AG09319 (cell line): ENCODE data around the gene UBA5.
"Not testable (repeated sequence)": the region's sequence is repeated elsewhere in the genome, so short reads cannot be mapped to it uniquely, and the experiment has no call there.

Experiments used
- DNase-seq: peaks from one replicate; pipeline ENCODE4 v3.0.0-alpha.2; 2010; ENCODE audit warnings: low read depth; ENCODE audit errors: extremely low read depth
- TF ChIP-seq, protein P1 (sequence below): IDR thresholded peaks from 2 replicates; pipeline ENCODE4 v1.5.1; 2011; ENCODE audit warnings: low read depth, mild to moderate bottlenecking, inconsistent platforms, low read length, moderate library complexity

The UBA5 gene

DNA sequence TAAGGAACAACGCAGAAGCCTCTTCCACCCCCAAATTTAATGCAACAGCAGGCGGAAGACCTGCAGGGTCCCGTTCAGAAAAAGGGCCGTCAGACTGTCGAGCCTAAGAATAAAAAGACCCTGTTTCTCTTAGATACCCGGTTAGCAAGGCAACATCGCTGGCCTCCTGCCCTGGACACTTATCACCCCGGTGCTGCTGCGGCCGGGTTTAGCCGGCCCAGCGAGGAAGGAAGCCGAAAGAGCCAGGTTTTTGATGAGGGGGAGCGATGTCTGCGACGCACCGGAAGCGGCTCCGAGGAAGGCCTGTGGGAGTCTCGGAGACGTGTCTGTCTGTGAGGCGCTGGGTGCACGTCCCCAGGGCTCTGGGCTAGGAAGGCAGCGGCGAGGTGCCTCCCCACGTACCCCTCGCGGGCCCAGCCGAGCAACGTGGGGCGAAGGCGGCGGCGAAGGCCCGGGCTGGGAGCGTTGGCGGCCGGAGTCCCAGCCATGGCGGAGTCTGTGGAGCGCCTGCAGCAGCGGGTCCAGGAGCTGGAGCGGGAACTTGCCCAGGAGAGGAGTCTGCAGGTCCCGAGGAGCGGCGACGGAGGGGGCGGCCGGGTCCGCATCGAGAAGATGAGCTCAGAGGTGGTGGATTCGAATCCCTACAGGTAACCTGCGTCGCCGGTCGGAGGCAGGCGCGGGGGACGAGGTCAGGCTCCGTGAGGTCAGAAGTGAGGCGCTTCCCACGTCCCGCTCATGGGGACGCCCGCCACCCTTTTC, at the start of gene UBA5:
TSS of gene UBA5 (plus strand) at position 278 of the 759 bp plus-strand sequence. CDS start at position 487, 209 bp downstream.
- no peak for DNase-seq
- TF ChIP-seq, protein P1, sequence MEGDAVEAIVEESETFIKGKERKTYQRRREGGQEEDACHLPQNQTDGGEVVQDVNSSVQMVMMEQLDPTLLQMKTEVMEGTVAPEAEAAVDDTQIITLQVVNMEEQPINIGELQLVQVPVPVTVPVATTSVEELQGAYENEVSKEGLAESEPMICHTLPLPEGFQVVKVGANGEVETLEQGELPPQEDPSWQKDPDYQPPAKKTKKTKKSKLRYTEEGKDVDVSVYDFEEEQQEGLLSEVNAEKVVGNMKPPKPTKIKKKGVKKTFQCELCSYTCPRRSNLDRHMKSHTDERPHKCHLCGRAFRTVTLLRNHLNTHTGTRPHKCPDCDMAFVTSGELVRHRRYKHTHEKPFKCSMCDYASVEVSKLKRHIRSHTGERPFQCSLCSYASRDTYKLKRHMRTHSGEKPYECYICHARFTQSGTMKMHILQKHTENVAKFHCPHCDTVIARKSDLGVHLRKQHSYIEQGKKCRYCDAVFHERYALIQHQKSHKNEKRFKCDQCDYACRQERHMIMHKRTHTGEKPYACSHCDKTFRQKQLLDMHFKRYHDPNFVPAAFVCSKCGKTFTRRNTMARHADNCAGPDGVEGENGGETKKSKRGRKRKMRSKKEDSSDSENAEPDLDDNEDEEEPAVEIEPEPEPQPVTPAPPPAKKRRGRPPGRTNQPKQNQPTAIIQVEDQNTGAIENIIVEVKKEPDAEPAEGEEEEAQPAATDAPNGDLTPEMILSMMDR, result no peak

DNA sequence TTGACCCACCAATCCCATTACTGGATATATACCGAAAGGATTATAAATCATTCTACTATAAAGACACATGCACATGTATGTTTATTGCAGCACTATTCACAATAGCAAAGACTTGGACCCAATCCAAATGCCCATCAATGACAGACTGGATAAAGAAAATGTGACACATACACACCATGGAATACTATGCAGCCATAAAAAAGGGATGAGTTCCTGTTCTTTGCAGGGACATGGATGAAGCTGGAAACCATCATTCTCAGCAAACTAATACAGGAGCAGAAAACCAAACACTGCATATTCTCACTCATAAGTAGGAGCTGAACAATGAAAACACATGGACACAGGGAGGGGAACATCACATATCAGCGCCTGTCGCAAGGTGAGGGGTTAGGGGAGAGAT, 44.8 kb upstream of the UBA5 start:
- DNase-seq, result not testable (repeated sequence)

DNA sequence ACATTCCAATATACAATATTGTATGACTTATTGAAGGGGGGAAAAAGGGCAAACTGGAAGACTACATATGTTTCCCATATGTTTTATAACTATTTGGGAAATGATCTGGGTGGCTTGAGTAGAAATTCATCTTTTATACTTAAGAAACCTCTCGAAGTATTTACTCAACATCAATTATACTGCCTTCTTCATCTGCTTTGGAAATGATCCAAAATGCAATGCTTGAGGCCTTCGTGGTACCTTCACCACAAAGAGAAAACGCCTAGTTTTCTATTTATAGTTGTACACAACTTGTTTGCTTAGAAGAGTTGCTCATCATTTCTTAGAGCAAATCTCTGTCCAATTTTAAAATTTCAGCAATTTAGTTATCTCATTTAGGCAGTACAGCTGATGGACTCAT, 44.2 kb upstream of the UBA5 start:
- TF ChIP-seq, protein P1, result no peak
- no peak for DNase-seq

DNA sequence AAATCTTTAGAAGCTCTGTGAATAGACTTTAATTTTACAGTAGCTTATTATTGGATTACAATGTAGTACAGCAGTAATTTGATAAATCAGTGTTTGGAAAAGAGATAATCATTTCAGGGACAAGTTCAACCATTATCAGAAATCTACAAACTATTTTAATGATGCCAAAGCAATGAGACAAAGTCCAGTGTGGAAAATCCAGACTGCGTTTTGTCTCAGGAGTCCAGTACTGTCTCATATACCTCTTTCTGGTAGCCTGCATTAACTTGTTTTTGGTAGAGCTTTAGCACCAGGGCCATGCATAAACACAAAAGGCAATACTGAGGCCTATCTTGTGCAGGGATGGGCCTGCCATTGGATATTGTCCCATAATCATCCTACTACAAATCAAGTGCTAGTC, 43.3 kb upstream of the UBA5 start:
- DNase-seq, result no peak
- TF ChIP-seq, protein P1, result no peak

DNA sequence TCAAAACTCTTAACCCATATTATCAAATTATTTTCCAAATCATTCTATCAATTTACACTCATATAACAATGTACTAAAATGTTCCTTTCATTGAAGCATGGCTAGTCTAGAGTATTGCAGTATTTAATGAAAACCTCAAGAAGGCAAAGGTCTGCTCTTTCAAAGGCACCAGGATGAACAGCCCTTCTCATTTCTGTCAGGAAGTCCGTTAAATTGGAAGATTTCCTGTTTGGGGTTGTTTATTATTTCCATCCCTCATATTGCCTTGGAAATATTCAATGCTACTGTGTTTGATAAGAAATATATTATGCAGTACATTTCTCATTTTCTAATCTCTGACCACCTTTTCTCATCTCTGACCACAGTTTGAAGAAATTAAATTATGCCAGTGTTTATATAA, 38.0 kb upstream of the UBA5 start:
- no peak for DNase-seq

DNA sequence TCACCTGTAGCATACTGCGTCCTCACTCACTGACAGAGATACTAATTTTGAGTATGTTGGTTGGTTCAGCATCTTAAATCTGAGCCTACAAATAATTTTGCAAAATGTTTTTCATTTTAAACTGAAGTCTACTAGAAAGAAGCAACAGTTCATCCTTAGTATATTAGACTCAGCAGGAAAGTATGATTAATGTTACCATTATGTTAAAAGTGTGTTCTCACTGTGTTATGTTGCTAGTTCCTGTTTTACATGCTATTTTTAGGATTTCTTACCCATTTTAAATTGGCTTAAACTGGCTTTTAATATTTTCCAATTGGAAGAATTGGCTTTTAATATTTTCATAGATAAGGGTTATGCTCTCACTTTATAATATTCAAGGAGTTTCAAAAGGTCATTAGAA, 37.4 kb upstream of the UBA5 start:
- TF ChIP-seq, protein P1, result no peak
- DNase-seq, result no peak

More for the DNA sequence above, 38.0 kb upstream of the UBA5 start:
- TF ChIP-seq, protein P1, result no peak

DNA sequence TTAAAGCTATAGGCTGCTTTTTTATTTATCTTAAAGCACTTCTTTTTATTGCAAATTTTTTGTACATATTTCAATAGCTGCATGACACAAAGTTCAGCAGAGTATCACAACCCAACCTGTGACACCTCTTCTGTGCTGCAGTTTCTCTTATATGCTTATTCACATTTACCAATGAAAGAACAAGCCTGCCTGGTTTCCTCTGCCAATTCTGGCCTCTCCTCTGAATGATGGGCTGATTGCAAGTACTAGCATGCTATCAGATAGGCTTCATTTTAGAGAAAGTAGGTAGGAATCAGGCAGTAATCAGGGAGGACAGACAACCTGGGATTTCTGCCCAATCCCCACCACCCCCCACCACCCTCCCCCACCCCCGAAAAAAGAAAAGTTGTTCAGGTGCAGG, 36.5 kb upstream of the UBA5 start:
- TF ChIP-seq, protein P1, result no peak

DNA sequence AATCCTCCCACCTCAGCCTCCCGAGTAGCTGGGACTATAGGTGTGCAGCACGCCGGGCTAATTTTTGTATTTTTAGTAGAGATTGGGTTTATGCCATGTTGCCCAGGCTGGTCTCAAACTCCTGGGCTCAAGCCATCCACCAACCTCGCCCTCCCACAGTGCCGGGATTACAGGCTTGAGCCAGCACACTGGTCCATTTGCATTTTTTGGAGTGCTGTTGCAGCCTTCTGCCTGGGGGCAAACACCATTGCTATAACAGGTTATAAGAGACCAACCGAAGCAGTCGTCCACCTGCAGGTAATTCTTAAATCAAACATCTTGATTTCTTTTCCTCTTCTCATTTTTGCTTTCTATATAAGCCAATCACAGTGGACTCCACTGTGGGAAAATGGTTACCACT, 35.3 kb upstream of the UBA5 start:
- TF ChIP-seq, protein P1, result no peak

More for the DNA sequence above, 36.5 kb upstream of the UBA5 start:
- no peak for DNase-seq

More for the DNA sequence above, 35.3 kb upstream of the UBA5 start:
- DNase-seq, result no peak
